CD4-positive, alpha-beta T cell treated with Interleukin-6 at 100 ng/mL for 8 hours (primary cell): ENCODE data around the gene BBS12.

Experiments
- DNase-seq: peaks from one replicate; pipeline ENCODE4 v3.0.0-alpha.2; 2020; ENCODE audit warnings: mixed read lengths, low spot score

BBS12 gene

DNA sequence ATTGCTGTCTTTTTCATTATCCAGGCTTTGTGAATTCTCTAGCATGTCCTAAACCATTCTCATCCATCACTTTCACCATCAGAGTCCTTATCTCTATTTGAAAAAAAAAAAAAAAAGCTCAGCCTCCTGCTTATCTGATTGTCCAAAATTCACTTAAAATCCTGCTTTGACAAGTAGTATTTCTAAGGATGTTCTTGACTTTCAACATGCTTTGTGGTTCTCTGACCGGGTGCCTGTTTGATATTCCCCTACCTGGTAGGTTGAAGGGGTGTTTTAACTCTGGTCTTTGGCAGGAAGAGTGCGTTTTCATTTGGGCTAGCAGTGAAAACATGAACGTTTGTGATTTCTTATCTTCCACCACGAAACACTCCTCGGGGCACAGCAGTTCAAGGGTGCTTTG is 17.3 kb upstream of the BBS12 start:
- no peak for DNase-seq

DNA sequence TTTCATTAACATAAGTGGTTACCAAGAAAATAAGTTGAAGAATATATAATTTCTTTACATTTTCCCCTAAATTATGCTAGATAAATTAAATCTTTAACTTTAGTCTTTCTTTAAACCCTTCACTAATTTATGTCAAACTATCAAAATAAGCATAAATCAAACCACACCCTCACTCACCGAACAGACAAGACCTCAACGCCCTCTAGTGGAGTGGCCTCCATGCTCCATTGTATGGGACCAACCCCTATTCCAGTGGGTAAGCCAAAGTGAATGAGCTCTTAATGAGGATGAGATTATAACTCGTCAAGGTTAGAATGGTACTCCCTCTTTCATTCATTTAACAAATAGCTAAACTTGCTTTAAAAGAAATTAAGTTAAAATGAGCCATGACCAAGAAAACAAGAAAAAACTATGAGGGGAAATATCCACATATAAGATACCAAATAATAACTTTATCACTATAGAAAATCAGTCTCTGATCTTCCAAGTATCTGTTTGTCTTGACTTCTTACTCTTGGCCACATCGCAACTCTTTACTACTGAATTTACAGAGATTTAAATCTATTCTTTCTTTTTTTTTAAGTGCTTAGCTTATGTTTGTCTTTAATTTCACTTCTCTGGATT is 15.6 kb upstream of the BBS12 start:
- DNase-seq: peak; percentile 68

- no peak for DNase-seq
Measured at GRCh38 chr4:122718281-122718680, 14.2 kb upstream of the BBS12 start.

- no peak for DNase-seq
Measured at GRCh38 chr4:122722256-122722655, 10.2 kb upstream of the BBS12 start.

DNA sequence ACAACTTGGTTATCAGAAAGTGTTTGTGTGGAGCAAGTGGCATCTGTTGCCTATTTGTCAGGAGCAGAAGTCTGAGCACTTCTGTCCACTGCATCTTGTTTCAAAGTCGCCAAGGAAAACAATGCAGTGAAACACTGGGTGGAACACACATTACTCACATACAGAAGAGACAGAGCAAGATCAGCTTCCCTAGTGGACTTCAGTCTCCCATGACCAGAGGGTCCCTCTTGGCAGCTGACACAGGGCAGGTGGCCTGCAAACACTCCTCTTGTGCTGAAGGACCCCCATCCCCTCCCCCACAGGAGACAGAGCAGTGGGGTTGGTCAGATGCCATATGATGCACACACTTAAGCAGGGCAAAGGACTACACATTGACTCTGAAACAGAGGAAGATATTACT is 3.6 kb upstream of the BBS12 start:
- no peak for DNase-seq

GRCh38 chr4:122731676-122732075 is 828 bp upstream of the BBS12 start:
- no peak for DNase-seq

DNA sequence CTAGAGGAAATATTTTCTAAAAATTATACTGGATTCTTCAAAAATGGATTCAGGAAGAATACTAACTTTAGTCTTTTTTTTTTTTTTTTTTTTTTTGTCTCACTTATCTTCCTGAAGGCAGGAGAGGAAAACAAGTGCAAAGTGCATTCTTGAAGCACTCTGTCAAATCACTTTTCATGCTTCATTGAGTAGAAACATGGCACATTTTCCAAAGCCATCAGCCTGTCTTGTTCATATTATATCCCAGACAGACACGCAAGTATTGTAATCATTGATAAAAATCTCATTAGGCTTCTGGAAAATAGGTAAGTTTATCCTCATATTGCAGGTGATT is 1.2 kb downstream of the BBS12 start:
- no peak for DNase-seq

- DNase-seq: no peak
Measured at GRCh38 chr4:122739174-122739573, 6.7 kb downstream of the BBS12 start.

DNA sequence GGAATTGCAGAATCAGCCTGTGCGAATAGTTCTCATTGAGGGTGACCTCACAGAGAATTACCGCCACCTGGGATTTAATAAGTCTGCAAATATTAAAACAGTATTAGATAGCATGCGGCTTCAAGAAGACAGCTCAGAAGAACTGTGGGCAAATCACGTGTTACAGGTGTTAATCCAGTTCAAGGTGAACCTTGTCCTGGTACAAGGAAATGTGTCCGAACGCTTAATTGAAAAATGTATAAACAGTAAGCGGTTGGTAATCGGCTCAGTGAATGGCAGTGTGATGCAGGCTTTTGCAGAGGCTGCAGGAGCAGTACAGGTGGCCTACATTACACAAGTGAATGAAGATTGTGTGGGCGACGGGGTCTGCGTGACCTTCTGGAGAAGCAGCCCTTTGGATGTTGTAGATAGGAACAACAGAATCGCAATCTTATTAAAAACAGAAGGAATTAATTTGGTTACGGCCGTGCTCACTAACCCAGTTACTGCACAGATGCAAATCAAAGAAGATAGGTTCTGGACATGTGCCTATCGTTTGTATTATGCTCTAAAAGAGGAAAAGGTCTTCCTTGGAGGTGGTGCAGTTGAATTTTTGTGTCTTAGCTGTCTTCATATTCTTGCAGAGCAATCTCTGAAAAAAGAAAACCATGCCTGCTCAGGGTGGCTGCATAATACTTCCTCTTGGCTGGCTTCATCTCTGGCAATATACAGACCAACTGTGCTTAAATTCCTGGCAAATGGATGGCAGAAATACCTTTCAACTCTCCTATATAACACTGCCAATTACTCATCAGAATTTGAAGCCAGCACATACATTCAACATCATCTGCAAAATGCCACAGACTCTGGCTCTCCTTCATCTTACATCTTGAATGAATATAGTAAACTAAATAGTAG is 10.7 kb downstream of the BBS12 start:
- no peak for DNase-seq

DNA sequence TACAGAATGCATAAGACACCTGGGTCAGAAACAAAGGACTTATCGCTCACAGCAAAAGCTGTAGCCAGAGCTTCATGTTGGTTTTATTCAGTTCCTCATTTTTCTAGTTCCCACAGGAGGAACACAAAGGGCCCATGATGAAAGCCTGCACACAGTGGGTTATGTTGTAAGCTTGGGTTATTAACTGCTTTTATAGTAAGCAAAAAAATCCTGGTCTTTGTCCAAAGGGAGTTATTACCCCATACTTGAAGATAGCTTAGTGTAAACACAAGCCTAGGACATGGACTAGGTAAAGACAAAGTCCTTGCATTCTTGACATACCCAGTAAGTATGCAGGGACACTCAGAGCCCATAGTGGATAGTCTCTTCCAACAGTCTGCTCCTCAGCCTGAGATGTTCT is 11.7 kb downstream of the BBS12 start:
- DNase-seq: no peak

- no peak for DNase-seq
Measured at GRCh38 chr4:122746485-122746965, 14.0 kb downstream of the BBS12 start.

GRCh38 chr4:122747068-122747467 is 14.6 kb downstream of the BBS12 start:
- no peak for DNase-seq

- DNase-seq: no peak
Measured at GRCh38 chr4:122747883-122748282, 15.4 kb downstream of the BBS12 start.

GRCh38 chr4:122749704-122750454 is 17.4 kb downstream of the BBS12 start:
- DNase-seq: no peak

DNA sequence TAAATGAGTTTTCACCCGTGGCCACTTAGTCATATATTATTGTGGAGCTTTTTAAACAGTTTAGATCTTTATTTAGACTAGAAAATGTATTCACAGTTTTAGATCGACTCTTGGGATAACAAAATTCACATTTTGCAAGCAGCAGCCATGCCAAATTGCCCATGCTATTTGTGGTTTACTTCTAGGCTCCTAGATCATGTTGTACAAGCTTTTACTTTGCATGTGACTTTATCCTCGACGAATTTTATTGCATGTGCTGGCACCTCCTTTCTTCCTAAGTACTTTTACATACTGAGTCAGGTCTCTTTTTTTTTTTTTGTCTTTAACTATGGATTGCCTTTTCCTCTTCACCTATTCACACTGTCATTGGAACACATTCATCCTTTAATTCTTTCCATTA is 23.2 kb downstream of the BBS12 start:
- no peak for DNase-seq

DNA sequence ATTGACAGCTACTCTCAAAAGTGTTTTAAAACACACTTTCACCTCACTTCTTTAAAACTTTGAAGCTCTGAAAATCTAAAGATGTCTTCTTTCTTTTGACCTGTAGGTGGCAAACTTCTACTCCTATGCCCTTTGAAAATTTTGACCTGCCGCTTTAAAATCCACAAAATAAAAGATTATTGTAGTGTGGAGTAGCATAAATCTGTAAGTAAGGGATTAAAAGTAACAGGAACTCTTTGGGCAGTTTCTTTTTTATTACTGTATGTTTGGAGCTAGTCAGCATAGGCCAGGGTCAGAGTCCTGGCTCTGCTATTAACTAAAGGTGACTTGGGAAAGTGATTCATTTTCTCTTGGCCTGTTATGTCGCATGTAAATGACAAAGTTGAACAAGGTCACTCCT is 25.5 kb downstream of the BBS12 start:
- peak; percentile 16 for DNase-seq

DNA sequence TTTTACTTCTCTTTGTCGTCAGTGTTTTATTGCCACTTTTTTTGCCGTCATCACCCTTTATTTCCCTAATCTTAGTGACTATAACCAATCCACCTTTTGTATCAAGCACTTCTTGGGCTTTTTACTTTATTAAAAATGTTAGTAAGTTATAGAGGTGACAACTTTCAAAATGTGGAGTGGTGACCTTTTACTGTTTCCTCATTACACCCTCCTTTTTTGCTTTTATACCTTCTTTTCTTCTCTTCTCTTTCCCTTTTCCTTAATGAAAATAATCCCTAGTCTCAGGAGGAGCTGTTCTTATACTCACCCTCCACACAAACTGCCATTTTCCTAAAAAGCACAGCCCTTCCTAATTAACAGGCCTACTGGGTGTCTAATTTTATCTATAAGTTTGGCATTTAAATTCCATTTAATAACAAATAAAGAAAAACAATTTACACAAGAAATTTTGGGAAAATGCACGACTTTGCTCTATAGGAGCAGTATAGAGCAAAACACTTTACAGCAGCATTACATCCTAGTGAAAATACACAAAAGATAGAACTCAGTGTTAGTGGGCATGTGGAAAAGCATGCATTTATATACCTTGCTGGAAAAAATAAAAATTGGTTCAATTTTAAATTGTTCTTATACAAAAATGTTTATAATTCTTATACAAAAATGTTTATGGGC is 27.3 kb downstream of the BBS12 start:
- no peak for DNase-seq

DNA sequence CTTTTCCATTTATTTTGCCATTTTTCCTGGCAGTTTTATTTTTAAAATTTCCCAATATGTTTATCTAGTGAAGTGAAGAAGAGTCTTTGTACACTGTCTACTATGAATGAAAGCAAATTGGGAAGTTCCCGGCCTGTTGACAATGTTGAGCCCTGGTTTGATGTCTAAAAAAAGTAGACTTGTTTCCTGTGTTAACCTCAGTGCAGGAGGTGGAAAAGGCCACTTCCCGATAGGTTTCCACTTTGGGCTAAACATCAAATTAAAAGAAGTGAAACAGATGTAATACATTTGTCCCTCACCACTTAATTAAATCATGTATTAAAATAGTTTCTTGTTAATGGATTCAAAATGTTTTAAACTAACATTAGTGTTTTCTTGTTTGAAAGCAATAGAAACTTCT is 30.0 kb downstream of the BBS12 start:
- DNase-seq: peak; percentile 24

- no peak for DNase-seq
Measured at GRCh38 chr4:122762966-122763716, 30.6 kb downstream of the BBS12 start.

GRCh38 chr4:122764071-122764820 is 31.7 kb downstream of the BBS12 start:
- DNase-seq: no peak

DNA sequence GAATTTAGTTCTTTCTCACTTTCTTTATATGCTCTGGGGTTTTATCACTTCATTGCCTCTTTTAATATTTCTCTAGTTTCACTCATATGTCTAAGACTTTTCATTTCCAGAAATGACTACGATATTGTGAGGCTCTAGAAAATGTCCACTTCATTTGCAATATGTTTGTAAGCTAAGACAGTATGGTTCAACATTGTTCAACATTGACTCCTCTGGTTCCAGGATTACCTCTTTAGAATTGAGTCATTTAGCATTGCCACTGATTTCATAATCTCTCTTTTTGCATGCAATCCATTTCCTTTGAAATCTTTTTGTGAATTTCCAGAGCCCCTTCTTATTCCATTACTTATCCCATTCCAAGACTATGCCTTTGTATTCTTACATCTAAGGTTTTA is 32.3 kb downstream of the BBS12 start:
- DNase-seq: no peak
